B cell (primary cell): ENCODE results near the gene NHERF2. TPM values are rescaled to one million over a fixed set of nuclear protein-coding genes. Genes with fewer than 3 reads are reported as not detected.

ENCODE experiments used
- ATAC-seq: fragments of 200-7000 bp; cut with Tn5 transposase; one replicate; pipeline ENCODE4 v1.10.0; 2021; ENCODE audit warnings: low read depth, mild to moderate bottlenecking, moderate number of reproducible peaks, moderate library complexity
- CTCF ChIA-PET: fragments of 350-600 bp; sonication (Branson Sonifier 250); formaldehyde crosslinking; loops from one replicate; lab custom pipeline; 2021; ENCODE audit warnings: antibody characterized with exemption, inconsistent platforms; lab: Charles Lee
- POLR2A ChIA-PET: fragments of 350-600 bp; sonication (Branson Sonifier 250); formaldehyde crosslinking; loops from one replicate; lab custom pipeline; 2021; ENCODE audit warnings: antibody characterized with exemption; lab: Charles Lee
- DNase-seq: peaks from one replicate; pipeline ENCODE4 v3.0.0; 2013
- H2AFZ ChIP-seq: 2 replicates; pipeline ENCODE4 v1.6.1; 2012; ENCODE audit warnings: mild to moderate bottlenecking, low read depth, low read length; ENCODE audit not compliant: insufficient read depth, poor library complexity, severe bottlenecking
- H3K27ac ChIP-seq, 2 donors: 1 replicate in 1 of 2; 2 replicates in 1 of 2; pipeline ENCODE4 v1.5.1; 2012 to 2013; ENCODE audit warnings: low read length in 2 of 2, mild to moderate bottlenecking in 2 of 2, moderate library complexity in 1 of 2
- H3K27me3 ChIP-seq, 4 experiments: fragments of 200-600 bp in 1 of 4; sonication (generic) in 1 of 4; replicated peaks in 1 of 4; 1 replicate in 2 of 4; 2 replicates in 2 of 4; pipeline versions ENCODE4 v1.6.1 to v1.7.0; 2013 to 2016; ENCODE audit warnings: low read length in 3 of 4, mild to moderate bottlenecking in 2 of 4, mixed read lengths in 1 of 4, moderate library complexity in 1 of 4; ENCODE audit not compliant: insufficient read depth in 4 of 4, control insufficient read depth in 3 of 4; ENCODE audit errors: control extremely low read depth in 1 of 4
- H3K36me3 ChIP-seq, 2 experiments: replicated peaks in 1 of 2; 1 replicate in 1 of 2; 2 replicates in 1 of 2; pipeline versions ENCODE4 v1.6.1 to v1.7.1; 2013; ENCODE audit warnings: low read length in 1 of 2; ENCODE audit not compliant: insufficient read depth in 2 of 2, control insufficient read depth in 1 of 2; ENCODE audit errors: control extremely low read depth in 1 of 2, extremely low read depth in 1 of 2
- H3K4me1 ChIP-seq, 2 donors: fragments of 200-600 bp in 1 of 2; sonication (generic) in 1 of 2; 1 replicate in 1 of 2; 2 replicates in 1 of 2; pipeline versions ENCODE4 v1.5.1 to v1.6.1; 2013 to 2017; ENCODE audit warnings: low read length in 2 of 2; ENCODE audit not compliant: control insufficient read depth in 2 of 2, insufficient read depth in 2 of 2
- H3K4me2 ChIP-seq: replicated peaks from 2 replicates; pipeline ENCODE3; 2012; ENCODE audit warnings: mild to moderate bottlenecking, low read depth, low read length; ENCODE audit not compliant: poor library complexity, severe bottlenecking
- H3K4me3 ChIP-seq, 5 experiments: fragments of 200-600 bp in 1 of 5; sonication (generic) in 1 of 5; 1 replicate in 3 of 5; 2 replicates in 2 of 5; pipeline versions ENCODE4 v1.5.1 to v1.7.0; 2011 to 2016; ENCODE audit warnings: low read length in 4 of 5, mild to moderate bottlenecking in 4 of 5, low read depth in 2 of 5, control low read depth in 1 of 5, moderate library complexity in 1 of 5; ENCODE audit not compliant: insufficient read depth in 1 of 5; ENCODE audit errors: control extremely low read depth in 1 of 5, extremely low read depth in 1 of 5
- H3K79me2 ChIP-seq: fragments of 200-600 bp; sonication (generic); one replicate; pipeline ENCODE4 v1.6.0; 2016; ENCODE audit warnings: low read length; ENCODE audit not compliant: control insufficient read depth, insufficient read depth
- H3K9ac ChIP-seq: fragments of 200-600 bp; sonication (generic); 2 replicates; pipeline ENCODE4 v1.6.1; 2017; ENCODE audit warnings: mild to moderate bottlenecking, low read length, moderate library complexity
- H3K9me3 ChIP-seq, 3 donors: one replicate each; pipeline versions ENCODE4 v1.6.1 to v1.7.1; 2013; ENCODE audit warnings: low read length in 2 of 3; ENCODE audit not compliant: control insufficient read depth in 2 of 3, insufficient read depth in 1 of 3; ENCODE audit errors: control extremely low read depth in 1 of 3
- H4K20me1 ChIP-seq: 2 replicates; pipeline ENCODE4 v1.6.0; 2012; ENCODE audit warnings: mild to moderate bottlenecking, low read length; ENCODE audit not compliant: insufficient read depth, control insufficient read depth, poor library complexity, severe bottlenecking
- H3K27ac Mint-ChIP-seq: one replicate; pipeline ENCODE4 v1.8.0; 2021; ENCODE audit warnings: mixed read lengths
- H3K27me3 Mint-ChIP-seq: one replicate; pipeline ENCODE4 v1.8.0; 2021; ENCODE audit warnings: mixed read lengths
- H3K4me1 Mint-ChIP-seq: one replicate; pipeline ENCODE4 v1.8.0; 2021; ENCODE audit warnings: mixed read lengths
- H3K4me3 Mint-ChIP-seq: one replicate; pipeline ENCODE4 v1.8.0; 2021; ENCODE audit warnings: mixed read lengths
- H3K9me3 Mint-ChIP-seq: one replicate; pipeline ENCODE4 v1.8.0; 2022; ENCODE audit warnings: mixed read lengths; ENCODE audit not compliant: insufficient read depth
- CTCF ChIP-seq: fragments of 200-600 bp; IDR thresholded peaks from one replicate; pipeline ENCODE4 v1.8.0; 2022; ENCODE audit warnings: antibody characterized with exemption, mild to moderate bottlenecking
- EZH2 ChIP-seq: IDR thresholded peaks from 2 replicates; pipeline ENCODE4 v1.6.1; 2012; ENCODE audit warnings: borderline replicate concordance, low read depth, mild to moderate bottlenecking, moderate library complexity, low read length; ENCODE audit not compliant: insufficient read depth, poor library complexity, severe bottlenecking
- WGBS: methylation state at CpG from one replicate; pipeline ENCODE4 v1.1.5; 2013; ENCODE audit warnings: missing lambda C conversion rate; ENCODE audit not compliant: insufficient coverage; 5-methylcytosine and 5-hydroxymethylcytosine counted together
- intact Hi-C: fragments of 100-400 bp; cut with micrococcal nuclease; formaldehyde crosslinking; loops from one replicate; pipeline ENCODE4 v1.10.0; 2022
- polyA plus RNA-seq: library from polyadenylated mRNA; depleted of rRNA; stranded (reverse); fragments of >200 nt; gene quantifications from 2 replicates; pipeline ENCODE4 v1.2.3, GENCODE V29; 2012
- total RNA-seq, 2 donors: library from RNA; stranded (reverse); fragments of 120-200 nt in 1 of 2; gene quantifications; 1 replicate in 1 of 2; 2 replicates in 1 of 2; pipeline versions ENCODE4 v1.2.3 to v1.2.4, GENCODE V29; 2013 to 2022

Gene NHERF2
- total and polyA plus RNA-seq, 2 donors (not counting 1 experiment from before 2014, with no cell fraction given): 1.8 to 2.2 TPM

- H3K36me3 ChIP-seq: no peaks in the 10 kb centered on the region
- Mint-ChIP-seq H3K4me3 (no peak overlapping the region), H3K27me3 (peaks cover 8% of the 10 kb centered on the region), H3K27ac (no peak overlapping the region), H3K9me3 (no peaks in the 10 kb centered on the region), H3K4me1 (peaks cover 5% of the 10 kb centered on the region)
- H2AFZ ChIP-seq: no peak overlapping the region
- H3K4me2 ChIP-seq: no peak overlapping the region
- no peak overlapping the region for H3K9ac ChIP-seq
- H3K79me2 ChIP-seq: no peaks in the 10 kb centered on the region
- H3K4me3 ChIP-seq: no peak overlapping the region
- DNase-seq (no peak), ATAC-seq (no peak)
- H3K4me1 ChIP-seq: peaks cover 8 to 14% of the 10 kb centered on the region in 2 donors
- H3K27me3 ChIP-seq: peaks cover 0 to 30% (median 8%) of the 10 kb centered on the region in 4 experiments
- ChIA-PET POLR2A (no interaction called here), CTCF (interaction anchor here (1.0 to 1.1 kb wide), 2 partner anchors 9 to 109 kb away, joined by 3 to 4 read pairs; no protein-coding TSS in a partner anchor)
- no peak overlapping the region for H3K27ac ChIP-seq
- WGBS: 63% methylated on average over 7 of the region's 11 CpGs
- H3K9me3 ChIP-seq: peaks cover 0 to 13% (median 0%) of the 10 kb centered on the region in 3 donors
- intact Hi-C loops: no loop called here
- TF ChIP-seq CTCF: no peak
- no peaks in the 10 kb centered on the region for H4K20me1 ChIP-seq
Measured at GRCh38 chr16:2031081-2031577, 4.4 kb downstream of the NHERF2 start.

- Mint-ChIP-seq H3K9me3 (no peaks in the 10 kb centered on the region), H3K4me1 (peaks cover 3% of the 10 kb centered on the region), H3K27me3 (peaks cover 6% of the 10 kb centered on the region), H3K27ac (no peak overlapping the region), H3K4me3 (no peak overlapping the region)
- Histone ChIP-seq H3K4me3 (no peak overlapping the region), H3K27ac (no peak overlapping the region), H3K36me3 (no peaks in the 10 kb centered on the region), H2AFZ (peak overlapping the region; percentile 54), H3K9ac (no peak overlapping the region), H3K4me1 (peaks cover under 1 to 6% of the 10 kb centered on the region in 2 donors), H4K20me1 (no peaks in the 10 kb centered on the region), H3K4me2 (peak overlapping the region; percentile 44), H3K27me3 (peaks cover 0 to 24% (median 5%) of the 10 kb centered on the region in 4 experiments), H3K79me2 (no peaks in the 10 kb centered on the region), H3K9me3 (peaks cover 0 to 13% (median 0%) of the 10 kb centered on the region in 3 donors)
- ATAC-seq (peak; percentile 45), DNase-seq (no peak)
- no peak for TF ChIP-seq EZH2
- TF ChIP-seq CTCF: no peak
- ChIA-PET POLR2A (interaction anchor here (0.7 kb wide), 1 partner anchor 430 kb away, joined by 3 read pairs; no protein-coding TSS in a partner anchor), CTCF (interaction anchor here (1.1 kb wide), 1 partner anchor 10 kb away, joined by 4 read pairs; no protein-coding TSS in a partner anchor)
- intact Hi-C loops: no loop called here
- 60% methylated on average over 12 of the region's 15 CpGs for WGBS
Measured at GRCh38 chr16:2032285-2033056, 5.8 kb downstream of the NHERF2 start.
